OCI-M1 (cell line): ENCODE measurements around the gene MAP9.
"Not testable (repeated sequence)": the region's sequence is repeated elsewhere in the genome, so short reads cannot be mapped to it uniquely, and the experiment has no call there.

Experiments used
- DNase-seq: peaks from one replicate; lab custom pipeline; 2025; lab: John Stamatoyannopoulos, UW

The MAP9 gene

DNA sequence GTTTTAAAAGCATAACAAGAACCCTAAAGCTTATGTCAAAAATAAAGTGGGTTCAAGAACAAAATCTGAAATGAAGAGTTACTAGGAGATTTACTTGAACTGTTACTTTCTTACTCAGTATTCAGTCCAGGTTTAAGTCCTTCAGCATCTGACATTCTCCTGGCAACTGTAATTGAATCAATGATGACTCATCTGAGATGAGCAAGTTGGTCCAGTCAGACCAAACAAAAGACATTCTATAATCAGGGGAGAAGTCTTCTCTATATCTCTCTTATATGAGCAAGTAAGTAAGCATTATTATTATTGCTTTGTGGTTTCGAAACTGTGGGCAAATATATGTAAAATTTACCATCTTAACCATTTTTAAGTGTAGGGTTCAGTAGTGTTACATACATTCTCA lies 34.6 kb downstream of the MAP9 start:
- DNase-seq = no peak

DNA sequence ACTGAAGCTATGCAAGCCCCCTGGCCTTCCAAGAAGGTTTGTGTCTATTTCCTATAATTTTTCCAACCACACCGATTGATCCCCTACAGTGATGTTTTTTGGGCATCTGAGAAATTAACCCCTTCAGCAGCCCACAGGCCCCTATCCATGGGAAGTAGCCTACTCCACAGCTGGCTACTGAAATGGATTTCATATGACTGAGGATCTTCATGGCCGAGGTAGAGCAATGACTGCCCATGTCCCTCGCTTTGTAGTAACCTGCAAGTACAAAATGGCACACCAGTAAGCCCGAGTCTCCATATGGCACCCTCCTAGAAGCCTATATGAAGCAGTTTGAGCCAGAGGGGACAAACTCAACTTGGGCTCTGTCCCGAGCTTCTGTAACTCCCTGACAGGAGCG lies 36.8 kb downstream of the MAP9 start:
- DNase-seq = no peak

DNA sequence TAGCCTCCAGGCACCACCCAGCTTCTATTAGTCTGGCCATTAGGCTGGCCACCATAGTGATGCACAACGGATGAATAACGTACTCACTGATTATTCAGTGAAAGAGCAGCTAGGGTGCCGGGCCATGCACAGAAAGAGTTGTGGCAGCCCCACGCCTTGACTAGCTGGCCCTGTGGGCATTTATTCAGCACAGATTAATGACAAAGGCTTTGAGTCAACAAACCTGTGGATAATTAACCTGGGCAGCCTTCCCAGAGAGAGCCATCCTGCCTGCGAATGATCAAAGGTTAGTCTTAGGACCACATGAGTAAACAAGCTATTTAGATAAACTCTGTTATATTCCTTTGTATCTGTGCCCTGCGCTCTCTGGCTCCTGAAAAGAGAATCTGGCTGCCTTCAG lies 37.2 kb downstream of the MAP9 start:
- no peak for DNase-seq

DNA sequence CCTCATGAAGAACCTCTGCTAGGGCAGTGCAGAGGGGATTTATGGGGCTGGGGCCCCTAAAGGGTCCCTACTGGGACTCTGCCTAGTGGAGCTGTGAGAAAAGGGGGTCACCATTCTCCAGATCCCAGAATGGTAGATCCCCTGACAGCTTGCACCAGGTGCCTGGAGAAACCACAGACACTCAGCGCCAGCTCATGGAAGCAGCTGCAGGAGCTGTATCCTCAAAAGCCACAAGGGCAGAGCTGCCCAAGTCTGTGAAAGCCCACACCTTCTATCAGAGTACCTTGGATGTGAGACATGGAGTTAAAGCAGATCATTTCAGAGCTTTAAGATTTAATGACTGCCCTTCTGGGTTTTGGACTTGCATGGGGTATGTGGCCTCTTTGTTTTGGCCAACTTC lies 38.6 kb downstream of the MAP9 start:
- DNase-seq = no peak

DNA sequence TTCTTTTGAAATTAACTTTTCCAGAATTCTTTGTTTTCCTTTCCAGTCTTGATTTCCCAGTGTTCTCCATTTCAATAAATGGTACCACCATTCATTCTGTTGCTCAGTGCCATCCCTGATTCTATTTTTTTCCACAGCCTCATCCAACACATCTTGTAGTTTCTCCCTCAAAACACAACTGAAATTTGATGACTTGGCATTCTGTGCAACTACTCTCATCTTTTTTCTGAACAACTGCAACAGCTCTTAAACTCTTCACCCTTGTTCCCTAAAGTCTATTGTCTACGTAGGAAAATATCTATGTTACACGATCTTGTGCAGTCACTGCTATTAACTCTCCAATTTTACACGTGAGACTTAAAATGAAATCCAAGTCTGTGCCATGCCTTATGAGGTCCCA lies 40.5 kb downstream of the MAP9 start:
- no peak for DNase-seq

DNA sequence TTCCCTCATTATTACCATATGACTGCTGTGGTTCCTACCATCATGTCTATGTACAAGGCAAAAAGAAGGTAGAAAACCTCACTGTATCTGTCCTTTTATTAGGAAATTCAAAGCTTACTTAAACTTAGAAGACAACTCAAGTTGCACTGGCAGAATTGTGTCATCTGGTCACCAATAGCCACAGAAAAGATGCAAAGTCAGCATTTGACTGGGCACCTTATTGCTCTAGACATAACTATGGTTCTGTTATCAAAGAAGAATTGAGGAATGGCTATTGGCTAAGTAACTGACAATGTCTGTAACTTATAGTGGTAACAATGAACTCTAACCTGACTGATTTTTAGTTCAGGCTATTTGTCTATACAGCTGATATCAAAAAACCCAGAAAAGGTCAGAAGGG lies 45.3 kb downstream of the MAP9 start:
- no peak for DNase-seq

DNA sequence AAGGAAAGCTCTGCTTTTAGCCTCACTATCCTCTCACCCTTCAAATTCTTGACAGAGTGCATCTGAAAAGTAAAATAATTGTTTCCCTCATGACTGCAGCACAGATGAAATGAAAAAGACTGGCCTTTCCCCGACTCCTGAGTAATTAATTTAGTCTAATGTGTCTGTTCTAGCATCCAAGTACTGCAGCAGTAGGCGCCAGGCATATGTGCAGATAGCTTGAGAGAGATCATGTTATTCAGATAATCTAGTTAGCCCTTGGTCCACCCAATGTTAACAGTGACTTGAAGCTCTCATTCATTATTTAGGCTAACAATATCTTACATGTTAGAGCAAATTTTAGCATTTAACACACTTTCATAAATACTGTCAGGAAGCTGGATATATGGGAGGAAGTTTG lies 54.0 kb downstream of the MAP9 start:
- no peak for DNase-seq

DNA sequence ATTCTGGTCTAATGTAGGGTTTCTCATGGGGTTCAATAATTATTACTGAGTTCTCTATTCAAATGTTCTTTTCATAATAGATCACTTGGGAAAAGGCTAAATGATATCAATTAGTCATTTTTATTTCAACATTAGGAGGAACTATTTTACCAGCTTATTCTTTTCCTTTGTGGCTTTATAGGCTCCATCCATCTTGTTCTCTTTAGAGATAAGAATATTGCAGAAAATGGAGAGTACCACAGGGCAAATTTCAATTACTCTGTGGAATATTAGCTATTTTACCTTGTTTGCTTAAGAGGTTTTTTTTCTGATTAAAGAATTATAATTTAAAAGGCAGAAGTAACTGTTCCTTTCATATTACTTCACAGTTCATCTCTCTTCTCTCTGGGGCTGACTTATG lies 55.8 kb downstream of the MAP9 start:
- no peak for DNase-seq

DNA sequence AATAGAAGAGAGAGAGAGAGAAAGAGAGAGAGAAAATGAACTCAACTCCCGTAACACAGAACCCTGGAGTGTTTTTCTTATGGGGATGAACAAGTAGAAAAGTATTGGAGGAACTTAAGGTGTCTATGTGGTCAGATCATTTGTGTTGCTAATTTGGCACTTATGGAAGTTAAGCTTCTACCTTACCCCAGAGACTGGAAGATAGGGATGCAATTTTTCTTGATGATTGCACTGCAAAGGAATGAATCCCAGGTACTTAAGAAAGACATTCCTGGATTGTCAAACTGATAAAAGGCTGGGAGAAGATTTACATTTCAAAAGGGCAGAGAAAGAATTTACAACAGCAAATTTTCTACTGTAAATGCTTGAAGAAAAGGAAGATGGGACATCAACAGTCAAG lies 57.2 kb downstream of the MAP9 start:
- DNase-seq = no peak

DNA sequence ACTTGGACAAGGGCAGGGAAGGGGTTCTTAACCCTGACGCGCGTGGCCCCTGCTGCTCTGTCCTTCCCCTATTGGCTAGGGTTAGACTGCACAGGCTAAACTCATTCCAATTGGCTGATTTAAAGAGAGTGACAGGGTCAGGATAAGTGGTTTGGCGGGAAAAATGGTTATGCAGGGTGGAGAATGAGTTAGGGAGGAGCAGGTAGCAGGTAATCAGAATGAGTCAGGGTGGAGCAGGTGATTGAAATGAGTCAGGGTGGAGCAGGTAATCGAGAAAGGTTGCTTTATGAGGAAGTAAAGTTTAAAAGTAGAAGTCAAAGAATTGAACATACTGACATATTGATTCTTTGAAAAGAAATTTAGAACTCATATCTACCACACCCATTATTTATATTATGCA lies 64.7 kb downstream of the MAP9 start:
- DNase-seq = not testable (repeated sequence)

DNA sequence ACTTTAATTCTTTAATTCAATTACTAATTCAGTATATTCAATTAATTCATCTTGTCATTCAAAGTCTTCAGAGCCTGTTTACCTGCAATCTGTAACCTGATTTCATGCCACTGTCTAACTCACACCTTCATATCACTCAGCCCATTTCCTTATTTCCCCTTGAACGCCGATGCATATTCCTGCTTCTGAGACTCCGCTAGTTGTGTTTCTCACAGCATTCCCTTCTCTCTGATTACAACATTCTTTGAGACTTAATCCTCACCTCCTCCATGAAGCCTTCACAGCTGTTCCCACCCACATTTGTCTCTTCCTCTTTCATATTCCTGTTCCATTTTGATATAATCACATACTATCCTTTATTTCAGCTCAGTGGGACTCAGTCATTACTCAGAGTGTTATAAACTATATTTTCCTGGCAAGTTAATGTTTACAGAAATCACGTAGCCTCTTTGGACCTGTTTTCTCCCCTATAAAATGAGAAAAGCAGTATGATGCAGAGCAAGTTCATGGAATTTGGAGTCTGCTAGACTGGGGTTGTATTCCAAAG lies 69.0 kb downstream of the MAP9 start:
- no peak for DNase-seq

DNA sequence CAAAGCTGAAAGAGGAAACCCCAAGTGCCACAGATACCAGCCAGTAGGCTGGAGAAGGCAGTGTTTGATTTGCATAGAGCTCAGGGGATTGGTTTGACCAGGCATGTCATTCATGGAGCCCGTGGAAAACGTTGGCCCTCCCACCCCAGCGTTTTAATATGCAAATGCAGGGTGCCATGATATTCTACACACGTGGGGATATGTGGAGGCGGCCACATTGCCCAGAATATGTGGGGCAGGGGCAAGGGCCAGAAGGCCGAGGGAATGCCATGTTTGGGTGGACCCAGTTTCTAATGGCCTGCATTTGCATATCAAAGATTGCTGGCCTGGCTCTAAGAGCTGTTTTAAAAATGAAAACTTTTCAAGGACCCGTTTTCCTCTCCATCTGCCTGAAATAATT lies 71.1 kb downstream of the MAP9 start:
- DNase-seq = no peak

DNA sequence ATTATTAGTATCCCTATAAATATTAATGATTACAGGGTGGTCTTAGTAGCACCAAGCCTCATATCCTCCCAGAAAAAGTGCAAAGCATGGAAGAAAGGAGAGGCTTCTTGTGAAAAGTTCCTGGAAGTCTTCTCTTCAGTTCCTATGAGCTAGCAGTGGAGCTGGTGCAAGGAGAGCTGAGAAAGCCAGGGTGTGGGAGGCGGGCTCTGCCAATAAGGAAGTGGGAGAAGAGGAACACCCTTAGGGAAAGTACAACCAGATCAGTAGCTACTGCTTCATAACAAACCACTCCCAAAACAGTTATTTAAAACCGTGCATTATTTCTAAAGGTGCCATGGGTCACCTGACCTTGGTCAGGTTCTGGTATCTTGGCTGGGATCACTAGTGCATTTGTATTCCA lies 72.4 kb downstream of the MAP9 start:
- DNase-seq = peak; percentile 31

DNA sequence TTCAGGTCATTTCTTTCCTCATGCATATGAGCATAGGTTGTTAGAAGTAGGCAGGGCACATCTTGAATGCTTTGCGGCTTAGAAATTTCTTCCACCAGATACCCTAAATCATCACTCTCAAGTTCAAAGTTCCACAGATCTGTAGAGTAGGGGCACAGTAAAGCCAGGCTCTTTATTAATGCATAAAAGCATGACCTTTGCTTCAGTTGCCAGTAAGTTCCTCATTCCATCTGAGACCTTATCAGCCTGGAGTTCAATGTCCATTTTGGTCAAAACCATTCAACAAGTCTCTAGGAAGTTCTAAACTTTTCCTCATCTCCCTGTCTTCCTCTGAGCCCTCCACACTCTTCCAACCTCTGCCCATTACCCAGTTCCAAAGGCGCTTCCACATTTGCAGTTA lies 77.7 kb downstream of the MAP9 start:
- peak; percentile 9 for DNase-seq
